Mesodermal cell (in vitro differentiated cells): ENCODE measurements around the gene CACNA1B.

ENCODE experiments used
- H3K27ac ChIP-seq: 2 replicates; pipeline ENCODE4 v1.7.0; 2013; ENCODE audit warnings: mild to moderate bottlenecking, low read depth, low read length, moderate library complexity; ENCODE audit not compliant: severe bottlenecking
- H3K36me3 ChIP-seq: 2 replicates; pipeline ENCODE4 v1.7.1; 2013; ENCODE audit warnings: mild to moderate bottlenecking, low read length, moderate library complexity; ENCODE audit not compliant: control insufficient read depth, insufficient read depth
- H3K4me1 ChIP-seq: one replicate; pipeline ENCODE4 v1.7.1; 2013; ENCODE audit warnings: mild to moderate bottlenecking, low read length; ENCODE audit not compliant: insufficient read depth, control insufficient read depth, poor library complexity, severe bottlenecking
- H3K4me3 ChIP-seq: 2 replicates; pipeline ENCODE4 v1.7.0; 2013; ENCODE audit warnings: low read length, control low read depth, mild to moderate bottlenecking; ENCODE audit not compliant: insufficient read depth, poor library complexity, severe bottlenecking; ENCODE audit errors: extremely low read depth
- H3K9me3 ChIP-seq: 2 replicates; pipeline ENCODE4 v1.7.1; 2013; ENCODE audit warnings: mild to moderate bottlenecking, low read length, moderate library complexity; ENCODE audit not compliant: control insufficient read depth
- WGBS, 2 experiments: methylation state at CpG; one replicate each; pipeline ENCODE4 v1.1.5; 2013; ENCODE audit warnings: missing lambda C conversion rate in 2 of 2; ENCODE audit not compliant: insufficient coverage in 2 of 2; 5-methylcytosine and 5-hydroxymethylcytosine counted together

Gene CACNA1B

DNA sequence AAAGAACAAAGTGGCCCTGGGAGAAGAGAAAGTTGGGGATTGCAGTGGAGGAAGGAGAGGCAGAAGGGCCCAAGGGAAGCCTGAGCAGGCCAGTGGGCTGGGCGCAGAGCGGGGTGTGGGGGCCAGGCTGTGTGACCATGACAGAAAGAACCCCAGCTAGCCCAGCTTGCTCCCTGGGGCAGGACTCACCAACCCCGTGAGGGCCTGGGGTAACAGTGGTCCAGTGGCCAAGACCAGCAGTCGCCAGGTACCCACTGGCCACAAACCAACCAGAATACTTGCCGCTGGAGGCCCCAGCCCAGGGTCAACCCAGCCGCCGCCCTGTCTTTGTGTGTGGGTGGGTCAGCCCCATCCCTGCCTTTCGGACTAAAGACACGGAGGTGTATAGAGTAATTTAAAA lies 146.5 kb downstream of the CACNA1B start:
- H3K4me3 ChIP-seq = no peak overlapping the region
- peaks cover 5% of the 10 kb centered on the region for H3K9me3 ChIP-seq
- no peak overlapping the region for H3K27ac ChIP-seq
- 88 to 93% methylated on average over 5 to 7 of the region's 9 CpGs for WGBS, 2 experiments
- H3K36me3 ChIP-seq = no peaks in the 10 kb centered on the region
- H3K4me1 ChIP-seq = no peaks in the 10 kb centered on the region

DNA sequence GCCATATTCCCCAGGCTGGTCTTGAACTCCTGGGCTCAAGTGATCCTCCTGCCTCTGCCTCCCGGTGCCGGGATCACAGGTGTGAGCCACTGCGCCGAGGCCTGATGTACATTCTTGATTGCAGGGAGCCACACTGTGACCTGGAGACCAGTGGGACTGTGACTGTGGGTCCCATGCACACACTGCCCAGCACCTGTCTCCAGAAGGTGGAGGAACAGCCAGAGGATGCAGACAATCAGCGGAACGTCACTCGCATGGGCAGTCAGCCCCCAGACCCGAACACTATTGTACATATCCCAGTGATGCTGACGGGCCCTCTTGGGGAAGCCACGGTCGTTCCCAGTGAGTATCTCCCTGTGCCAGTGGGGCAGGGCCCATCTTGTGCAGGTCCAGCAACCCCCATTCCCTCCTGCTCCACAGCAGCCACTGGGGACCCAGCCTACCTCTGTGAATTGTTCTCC lies 147.3 kb downstream of the CACNA1B start:
- Histone ChIP-seq H3K27ac (no peak overlapping the region), H3K9me3 (peaks cover 5% of the 10 kb centered on the region), H3K36me3 (no peaks in the 10 kb centered on the region), H3K4me3 (no peak overlapping the region), H3K4me1 (no peaks in the 10 kb centered on the region)
- WGBS, 2 experiments = 94 to 95% methylated on average over 8 to 11 of the region's 11 CpGs

DNA sequence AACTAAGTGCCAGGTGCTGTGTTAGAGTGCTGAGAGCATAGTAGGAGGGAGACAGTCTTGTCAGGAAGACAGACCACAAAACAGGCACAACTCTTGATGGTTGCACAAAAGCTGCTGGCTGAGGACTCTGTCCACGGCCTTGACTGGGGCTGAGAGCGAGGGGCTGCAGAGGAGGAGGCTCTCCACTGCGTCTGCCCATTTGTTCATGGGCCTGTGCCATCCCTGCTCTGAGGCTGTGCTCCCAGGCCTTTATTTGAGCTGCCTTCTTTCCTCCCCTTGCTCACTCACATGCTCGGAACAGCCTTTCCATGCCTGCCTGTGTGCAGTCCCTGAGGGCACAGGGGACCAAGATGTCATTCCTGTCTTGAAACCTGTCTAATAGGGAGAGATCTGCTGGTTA lies 147.8 kb downstream of the CACNA1B start:
- Histone ChIP-seq H3K9me3 (peaks cover 5% of the 10 kb centered on the region), H3K4me3 (no peak overlapping the region), H3K36me3 (no peaks in the 10 kb centered on the region), H3K4me1 (no peaks in the 10 kb centered on the region), H3K27ac (no peak overlapping the region)
- WGBS, 2 experiments = 78 to 86% methylated on average over 2 to 3 of the region's 4 CpGs

DNA sequence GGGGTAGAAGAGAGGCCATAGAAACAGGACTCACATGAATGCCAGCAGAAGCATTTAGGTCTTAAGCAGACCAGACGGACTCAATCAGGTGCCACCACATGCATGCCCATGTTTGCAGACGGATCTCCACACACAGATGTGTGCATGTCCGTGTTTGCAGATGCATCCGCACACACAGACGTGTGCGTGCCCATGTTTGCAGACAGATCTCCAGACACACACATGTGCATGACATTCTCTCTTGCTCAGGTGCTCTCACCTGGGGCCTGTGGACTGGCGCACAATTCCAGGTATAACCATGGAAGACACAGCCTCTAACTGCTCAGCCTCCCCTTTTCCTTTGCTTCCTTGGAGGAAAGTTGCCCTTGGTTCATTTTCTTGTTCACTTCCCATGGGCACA lies 148.3 kb downstream of the CACNA1B start:
- 84 to 92% methylated on average over 6 to 7 of the region's 7 CpGs for WGBS, 2 experiments
- no peak overlapping the region for H3K27ac ChIP-seq
- H3K9me3 ChIP-seq = peaks cover 5% of the 10 kb centered on the region
- H3K4me3 ChIP-seq = no peak overlapping the region
- H3K36me3 ChIP-seq = no peaks in the 10 kb centered on the region
- no peaks in the 10 kb centered on the region for H3K4me1 ChIP-seq

GRCh38 chr9:138028596-138028995 lies 151.0 kb downstream of the CACNA1B start:
- Histone ChIP-seq H3K4me3 (no peak overlapping the region), H3K36me3 (no peaks in the 10 kb centered on the region), H3K4me1 (no peaks in the 10 kb centered on the region), H3K9me3 (peaks cover 5% of the 10 kb centered on the region), H3K27ac (no peak overlapping the region)
- WGBS, 2 experiments = 88 to 100% methylated on average over 1 of the region's 1 CpG

DNA sequence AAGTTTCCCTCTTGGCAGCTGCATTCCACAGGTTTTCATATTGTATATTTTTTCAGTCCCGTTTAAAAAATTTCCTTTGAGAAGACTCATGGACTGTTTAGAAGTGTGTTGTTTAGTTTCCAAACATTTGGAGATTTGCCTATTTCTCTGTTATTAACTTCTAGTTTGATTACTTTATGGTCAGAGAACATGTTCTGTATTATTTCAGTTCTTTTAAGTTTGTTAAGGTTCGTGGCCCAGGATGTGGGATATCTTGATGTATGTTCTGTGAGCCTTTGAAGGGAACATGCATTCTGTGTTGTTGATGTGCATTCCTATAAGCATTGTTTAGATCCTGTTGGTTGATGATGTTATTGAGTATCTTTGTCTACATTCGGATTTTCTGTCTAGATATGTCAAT lies 153.6 kb downstream of the CACNA1B start:
- no peak overlapping the region for H3K4me3 ChIP-seq
- 64 to 72% methylated on average over 2 of the region's 3 CpGs for WGBS, 2 experiments
- no peak overlapping the region for H3K27ac ChIP-seq
- no peaks in the 10 kb centered on the region for H3K36me3 ChIP-seq
- no peaks in the 10 kb centered on the region for H3K4me1 ChIP-seq
- H3K9me3 ChIP-seq = peaks cover 5% of the 10 kb centered on the region

DNA sequence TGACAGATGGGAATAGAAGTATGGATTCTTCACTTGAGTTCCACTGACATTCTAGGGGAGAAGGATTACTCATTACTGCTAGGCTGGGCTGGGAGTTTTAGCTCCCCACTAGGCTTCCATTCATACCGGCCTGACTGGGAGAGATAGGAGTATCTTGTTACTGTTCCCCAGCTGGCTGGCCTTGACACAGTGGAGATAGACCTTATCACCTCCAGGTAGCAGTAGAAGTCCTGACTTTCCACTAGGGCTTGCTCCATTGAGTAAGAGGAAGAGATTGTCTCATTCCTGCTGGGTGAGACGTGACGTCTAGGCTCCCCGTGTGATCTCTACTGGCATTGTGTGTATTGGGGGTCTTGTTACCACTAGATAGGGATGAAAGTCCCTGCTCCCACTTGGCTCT lies 156.4 kb downstream of the CACNA1B start:
- Histone ChIP-seq H3K36me3 (no peaks in the 10 kb centered on the region), H3K27ac (no peak overlapping the region), H3K4me3 (no peak overlapping the region), H3K4me1 (no peaks in the 10 kb centered on the region), H3K9me3 (no peaks in the 10 kb centered on the region)
- WGBS, 2 experiments = 100% methylated on average over 1 of the region's 4 CpGs; no CpG with 5 or more reads in 1 of the 2 experiments

DNA sequence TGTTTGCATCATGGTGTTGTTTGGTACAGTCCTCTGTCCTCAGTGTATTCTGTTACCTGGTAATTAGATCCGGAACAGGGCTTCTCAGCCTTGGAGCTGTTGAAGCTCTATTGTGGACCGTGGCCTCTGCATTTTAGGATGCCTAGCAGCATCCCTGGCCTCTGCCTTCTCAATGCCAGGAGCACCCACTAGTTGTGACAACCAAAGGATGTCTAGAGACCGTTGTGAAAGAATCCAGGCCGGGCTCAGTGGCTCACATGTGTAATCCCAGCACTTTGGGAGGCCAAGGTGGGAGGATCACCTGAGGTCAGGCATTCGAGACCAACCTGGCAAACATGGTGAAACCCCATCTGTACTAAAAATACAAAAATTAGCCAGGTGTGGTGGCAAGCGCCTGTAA lies 159.6 kb downstream of the CACNA1B start:
- H3K9me3 ChIP-seq = no peaks in the 10 kb centered on the region
- H3K27ac ChIP-seq = no peak overlapping the region
- H3K4me3 ChIP-seq = no peak overlapping the region
- H3K36me3 ChIP-seq = no peaks in the 10 kb centered on the region
- H3K4me1 ChIP-seq = no peaks in the 10 kb centered on the region
- WGBS, 2 experiments = 75 to 88% methylated on average over 4 to 6 of the region's 6 CpGs

GRCh38 chr9:138038244-138038671 lies 160.7 kb downstream of the CACNA1B start:
- Histone ChIP-seq H3K4me3 (no peak overlapping the region), H3K27ac (peak overlapping the region; percentile 45), H3K36me3 (no peaks in the 10 kb centered on the region), H3K9me3 (no peaks in the 10 kb centered on the region), H3K4me1 (no peaks in the 10 kb centered on the region)
- WGBS, 2 experiments = 82 to 95% methylated on average over 5 to 6 of the region's 7 CpGs

GRCh38 chr9:138040446-138041430 lies 163.2 kb downstream of the CACNA1B start:
- 78 to 87% methylated on average over 6 to 12 of the region's 17 CpGs for WGBS, 2 experiments
- H3K4me1 ChIP-seq = no peaks in the 10 kb centered on the region
- no peak overlapping the region for H3K4me3 ChIP-seq
- H3K9me3 ChIP-seq = peaks cover 3% of the 10 kb centered on the region
- H3K36me3 ChIP-seq = no peaks in the 10 kb centered on the region
- no peak overlapping the region for H3K27ac ChIP-seq

DNA sequence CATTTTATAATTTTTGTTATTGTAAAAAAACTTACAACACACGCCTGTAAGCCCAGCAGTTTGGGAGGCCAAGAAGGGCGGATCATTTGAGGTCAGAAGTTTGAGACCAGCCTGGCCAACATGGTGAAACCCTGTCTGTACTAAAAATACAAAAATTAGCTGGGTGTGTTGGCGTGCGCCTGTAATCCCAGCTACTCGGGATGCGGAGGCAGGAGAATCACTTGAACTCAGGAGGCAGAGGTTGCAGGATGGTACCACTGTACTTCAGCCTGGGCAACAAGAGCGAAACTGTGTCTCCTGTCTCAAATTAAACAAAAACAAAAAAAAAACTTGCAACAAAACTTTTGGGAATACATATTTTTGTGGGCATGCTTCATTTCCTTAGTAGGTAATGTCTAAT lies 164.6 kb downstream of the CACNA1B start:
- no peak overlapping the region for H3K4me3 ChIP-seq
- peaks cover 3% of the 10 kb centered on the region for H3K9me3 ChIP-seq
- H3K4me1 ChIP-seq = no peaks in the 10 kb centered on the region
- no peaks in the 10 kb centered on the region for H3K36me3 ChIP-seq
- no peak overlapping the region for H3K27ac ChIP-seq
- WGBS, 2 experiments = 83 to 84% methylated on average over 6 to 7 of the region's 7 CpGs
